Raji (cell line): Measurements from ENCODE around the gene KSR2.

Experiments
- POLR2A ChIP-seq: IDR thresholded peaks from 2 replicates; pipeline ENCODE4 v1.6.1; 2011; ENCODE audit warnings: low read depth, low read length, control low read depth; ENCODE audit not compliant: insufficient read depth

The KSR2 gene

GRCh38 chr12:117685110-117685926 is 283.5 kb downstream of the KSR2 start:
- TF ChIP-seq POLR2A: no peak

DNA sequence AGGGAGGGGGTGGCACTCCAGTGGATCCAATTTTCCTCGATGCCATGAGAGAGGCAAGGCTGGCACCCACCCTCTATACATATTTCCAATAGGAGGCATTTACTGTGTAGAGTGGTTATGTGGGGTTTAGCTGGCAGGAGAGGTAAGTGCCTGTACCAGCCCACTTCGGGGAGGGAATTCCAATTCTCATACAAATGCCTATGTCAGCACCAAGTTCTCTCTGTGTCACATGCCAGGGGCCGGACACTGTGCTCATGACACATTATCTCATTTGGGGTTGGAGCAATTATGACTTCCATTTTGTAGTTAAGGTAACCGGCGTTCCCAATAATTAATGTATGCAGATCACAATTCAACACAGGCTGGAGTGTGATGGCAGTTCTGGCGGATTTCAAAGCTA is 284.3 kb downstream of the KSR2 start:
- TF ChIP-seq POLR2A: no peak

- no peak for TF ChIP-seq POLR2A
Measured at GRCh38 chr12:117680312-117680711, 288.5 kb downstream of the KSR2 start.

- no peak for TF ChIP-seq POLR2A
Measured at GRCh38 chr12:117679776-117680175, 289.0 kb downstream of the KSR2 start.

DNA sequence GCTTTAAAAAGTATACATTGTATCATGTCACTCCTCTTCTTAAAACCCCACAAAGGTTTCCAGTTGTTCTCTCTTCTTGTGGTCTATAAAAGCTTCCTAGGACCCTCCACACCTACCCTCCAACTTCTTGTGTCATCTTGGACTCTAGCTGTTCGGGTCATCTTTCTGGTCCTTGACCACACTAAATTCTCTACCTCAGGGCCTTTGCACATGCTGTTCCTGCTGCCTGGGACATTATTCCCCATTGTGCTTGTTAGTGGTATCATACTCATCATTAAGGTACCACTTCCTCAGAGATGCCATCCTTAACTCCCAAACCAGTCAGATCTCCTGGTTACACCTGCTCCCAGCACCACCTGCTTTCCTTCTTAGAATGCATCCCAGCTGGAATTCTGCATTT is 294.0 kb downstream of the KSR2 start:
- no peak for TF ChIP-seq POLR2A

DNA sequence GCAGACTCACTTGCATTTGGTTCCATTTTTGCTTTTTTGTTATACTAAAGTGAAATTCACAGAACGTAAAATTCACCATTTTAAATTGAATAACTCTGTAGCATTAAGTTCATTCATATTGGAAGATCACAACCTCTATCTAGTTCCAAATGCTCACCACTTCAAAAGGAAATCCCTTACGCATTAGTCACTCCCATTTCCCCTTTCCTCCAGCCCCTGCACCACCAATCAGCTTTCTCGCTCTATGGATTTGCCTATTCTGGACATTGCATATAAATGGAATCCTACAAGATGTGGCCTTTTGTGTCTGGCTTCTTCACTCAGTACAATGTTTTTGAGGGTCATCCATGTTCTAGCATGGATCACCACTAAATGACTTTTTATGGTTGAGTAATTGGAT is 294.5 kb downstream of the KSR2 start:
- TF ChIP-seq POLR2A: no peak

GRCh38 chr12:117671734-117672133 is 297.1 kb downstream of the KSR2 start:
- TF ChIP-seq POLR2A: no peak

- no peak for TF ChIP-seq POLR2A
Measured at GRCh38 chr12:117664169-117664568, 304.6 kb downstream of the KSR2 start.

- no peak for TF ChIP-seq POLR2A
Measured at GRCh38 chr12:117662620-117663395, 306.0 kb downstream of the KSR2 start.

GRCh38 chr12:117662220-117662619 is 306.6 kb downstream of the KSR2 start:
- no peak for TF ChIP-seq POLR2A

DNA sequence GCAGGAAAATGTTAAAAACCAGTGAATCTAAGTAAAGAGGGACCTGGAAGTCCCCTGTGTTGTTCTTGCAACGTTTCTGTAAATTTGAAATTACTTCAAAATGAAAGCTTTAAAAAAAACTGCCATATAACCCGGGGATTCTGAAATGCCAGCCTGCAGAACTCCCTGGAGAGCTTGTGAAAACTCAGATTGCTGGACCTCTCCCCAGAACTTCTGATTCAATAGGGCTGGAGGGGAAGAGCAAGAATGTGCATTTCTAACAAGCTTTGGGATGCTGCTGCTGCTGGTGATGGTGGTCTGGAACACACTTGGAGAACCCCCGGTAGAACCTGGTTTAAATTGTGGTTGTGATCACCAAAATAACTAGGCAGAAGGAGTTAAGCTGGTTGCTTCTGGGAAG is 307.3 kb downstream of the KSR2 start:
- no peak for TF ChIP-seq POLR2A

DNA sequence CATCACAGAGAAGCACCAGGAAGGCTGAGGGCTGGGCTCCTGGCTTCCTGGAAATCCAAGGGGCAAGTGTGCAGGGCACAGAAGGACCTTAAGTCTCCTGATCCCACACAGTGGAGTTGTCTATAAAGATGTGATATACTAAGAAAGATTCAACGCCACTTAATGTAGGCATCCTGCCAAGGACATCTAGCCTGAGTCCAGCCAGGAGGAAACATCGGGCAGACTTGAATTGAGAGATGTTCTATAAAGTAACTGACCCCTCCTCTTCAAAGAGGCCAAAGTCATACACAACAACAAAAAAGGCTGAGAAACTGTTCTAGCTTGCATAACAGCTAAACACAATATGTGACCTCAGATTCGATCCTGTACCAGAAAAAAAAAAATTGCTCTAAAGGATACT is 307.9 kb downstream of the KSR2 start:
- TF ChIP-seq POLR2A: no peak

DNA sequence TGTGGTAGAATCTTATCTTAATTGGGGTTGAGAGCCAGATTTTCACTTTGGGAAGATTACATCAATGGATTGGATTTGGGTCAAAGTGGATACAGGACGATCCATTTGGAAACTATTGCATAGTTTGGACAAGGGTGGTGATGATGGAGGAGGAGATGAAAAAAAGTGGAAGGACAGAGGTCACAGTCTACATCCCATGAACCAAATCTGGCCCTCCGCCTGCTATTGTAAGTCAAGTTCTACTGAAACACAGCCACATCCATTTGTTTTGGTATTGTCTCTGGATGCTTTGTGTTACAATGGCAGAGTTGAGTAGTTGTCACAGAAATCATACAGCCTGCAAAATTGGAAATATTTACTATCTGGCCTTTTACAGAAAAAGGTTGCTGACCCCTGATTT is 310.6 kb downstream of the KSR2 start:
- no peak for TF ChIP-seq POLR2A

- TF ChIP-seq POLR2A: no peak
Measured at GRCh38 chr12:117649796-117650195, 319.0 kb downstream of the KSR2 start.

DNA sequence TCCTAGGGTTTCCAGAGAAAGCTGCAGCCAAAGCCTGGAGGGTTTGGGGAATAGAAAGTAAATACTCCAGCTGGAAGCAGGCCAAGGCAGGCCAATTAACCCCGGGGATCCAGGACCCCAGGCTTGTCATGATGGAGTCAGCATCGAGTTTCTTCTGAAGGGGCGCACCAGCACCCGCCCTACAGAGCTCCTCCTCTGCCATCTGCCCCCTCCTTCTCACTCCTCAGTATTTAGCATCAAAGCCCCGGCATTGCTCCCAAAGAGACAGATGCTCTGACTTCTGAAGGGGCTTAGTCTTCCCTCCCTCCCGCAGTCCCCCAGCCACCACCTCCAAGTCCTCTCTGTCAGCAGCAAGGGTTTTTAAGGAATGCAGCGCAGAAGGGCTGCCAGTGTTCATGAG is 322.3 kb downstream of the KSR2 start:
- TF ChIP-seq POLR2A: no peak

DNA sequence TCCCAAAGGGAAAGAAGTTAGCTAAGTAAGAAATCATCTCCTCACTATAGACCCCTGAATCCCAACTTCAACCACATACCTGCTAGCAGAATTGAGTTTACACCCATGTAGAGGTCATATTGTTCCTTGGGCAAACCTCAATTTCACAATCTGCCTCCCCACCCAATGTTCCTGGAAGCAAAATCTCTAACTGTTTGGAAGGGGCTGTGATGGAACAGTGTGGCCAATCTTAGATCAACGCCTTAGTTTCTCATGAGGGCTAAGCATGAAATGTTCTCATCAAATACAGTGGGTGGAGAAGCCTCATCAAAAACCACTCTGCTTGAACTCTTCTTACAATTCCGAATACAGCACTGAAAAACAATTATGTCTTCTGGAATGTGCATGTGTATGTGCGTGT is 323.3 kb downstream of the KSR2 start:
- TF ChIP-seq POLR2A: no peak

DNA sequence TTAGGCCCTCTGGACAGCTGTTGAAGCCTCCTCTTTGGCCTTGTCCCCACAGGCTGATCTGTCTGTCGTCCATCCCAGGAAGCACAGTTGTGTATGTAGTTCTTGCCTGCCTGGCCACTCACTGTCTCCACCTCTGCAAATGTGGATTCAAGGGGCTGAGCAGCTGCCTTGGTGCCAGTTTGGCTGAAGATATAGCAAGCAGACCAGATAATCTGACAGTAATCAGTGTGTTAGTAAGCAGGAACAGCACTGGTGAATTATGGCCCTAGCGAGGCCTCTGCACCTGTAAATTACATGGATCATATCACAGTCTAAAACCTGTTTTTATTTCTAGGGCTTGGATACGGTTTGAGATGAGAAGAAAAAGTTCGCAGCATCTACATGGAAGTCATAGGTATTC is 324.8 kb downstream of the KSR2 start:
- TF ChIP-seq POLR2A: no peak

- no peak for TF ChIP-seq POLR2A
Measured at GRCh38 chr12:117641885-117642284, 326.9 kb downstream of the KSR2 start.
